ENCODE results near the gene CYP21A2.
"Not testable (repeated sequence)": the region's sequence is repeated elsewhere in the genome, so short reads cannot be mapped to it uniquely, and the experiment has no call there.

DNA sequence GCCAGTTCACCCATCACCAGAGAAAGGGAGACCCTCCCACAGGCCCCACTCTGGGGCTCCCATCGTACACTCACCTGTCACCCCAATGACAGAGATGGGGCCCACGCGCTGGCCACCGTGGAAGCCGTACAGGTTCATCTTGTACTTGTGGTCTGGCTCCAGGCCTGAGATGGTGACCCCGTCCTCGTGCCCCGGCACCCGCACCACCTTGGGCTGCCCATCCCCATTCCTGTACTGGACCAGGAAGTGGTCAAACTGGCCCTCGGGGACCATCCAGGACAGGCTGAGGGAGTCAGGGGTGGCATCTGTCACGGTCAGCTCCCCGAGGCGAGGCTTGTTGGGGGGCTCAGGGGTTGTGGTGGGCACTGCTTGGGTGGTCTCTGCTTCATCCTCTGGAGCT lies 15.1 kb downstream of the CYP21A2 start:
- TF ChIP-seq EZH2phosphoT487 (IDR thresholded peaks at IDR 0.05; ENCODE audit: insufficient read depth, low read depth); EZH2 (IDR thresholded peaks at IDR 0.05; ENCODE audit: insufficient read depth, poor library complexity, severe bottlenecking): not testable (repeated sequence)

Measured in GM23248 (cell line).